CD8-positive, alpha-beta memory T cell (primary cell): ENCODE data around the gene CYP27C1. TPM values are rescaled to one million over a fixed set of nuclear protein-coding genes. Genes with fewer than 3 reads are reported as not detected.

Experiments
- CTCF ChIA-PET: fragments of 350-600 bp; sonication (Branson Sonifier 250); formaldehyde crosslinking; loops from one replicate; lab custom pipeline; 2021; ENCODE audit warnings: antibody characterized with exemption; lab: Charles Lee
- POLR2A ChIA-PET: fragments of 350-600 bp; sonication (Branson Sonifier 250); formaldehyde crosslinking; loops from one replicate; lab custom pipeline; 2021; ENCODE audit warnings: antibody characterized with exemption; lab: Charles Lee
- DNase-seq, 5 donors: peaks; one replicate each; pipeline versions ENCODE4 v3.0.0 to v3.0.0-alpha.2; 2020 to 2022; ENCODE audit warnings: mixed read lengths in 1 of 5
- H3K27ac ChIP-seq: one replicate; pipeline ENCODE4 v1.7.0; 2013; ENCODE audit warnings: low read depth, mild to moderate bottlenecking, low read length, moderate library complexity
- H3K27me3 ChIP-seq: 2 replicates; pipeline ENCODE4 v1.7.0; 2013; ENCODE audit warnings: low read length, mild to moderate bottlenecking; ENCODE audit not compliant: insufficient read depth, poor library complexity, severe bottlenecking
- H3K36me3 ChIP-seq: 2 replicates; pipeline ENCODE4 v1.7.0; 2013; ENCODE audit warnings: mild to moderate bottlenecking, low read length, moderate library complexity; ENCODE audit not compliant: insufficient read depth
- H3K4me1 ChIP-seq: 2 replicates; pipeline ENCODE4 v1.7.0; 2013; ENCODE audit warnings: mild to moderate bottlenecking, low read length, moderate library complexity; ENCODE audit not compliant: insufficient read depth
- H3K4me3 ChIP-seq: 2 replicates; pipeline ENCODE4 v1.7.0; 2013; ENCODE audit warnings: mild to moderate bottlenecking, low read length
- H3K9me3 ChIP-seq: 2 replicates; pipeline ENCODE4 v1.7.0; 2013; ENCODE audit warnings: mild to moderate bottlenecking, low read length
- H3K27ac Mint-ChIP-seq, 8 donors: one replicate each; pipeline ENCODE4 v1.8.0; 2020 to 2021; ENCODE audit warnings: mixed read lengths in 8 of 8, mild to moderate bottlenecking in 6 of 8, inconsistent platforms in 3 of 8, moderate library complexity in 3 of 8
- H3K27me3 Mint-ChIP-seq, 2 donors: one replicate each; pipeline ENCODE4 v1.8.0; 2020 to 2021; ENCODE audit warnings: mixed read lengths in 2 of 2, mild to moderate bottlenecking in 1 of 2, moderate library complexity in 1 of 2
- H3K36me3 Mint-ChIP-seq, 3 donors: one replicate each; pipeline ENCODE4 v1.8.0; 2020 to 2021; ENCODE audit warnings: mixed read lengths in 3 of 3, inconsistent platforms in 1 of 3, mild to moderate bottlenecking in 1 of 3
- H3K4me1 Mint-ChIP-seq, 3 donors: one replicate each; pipeline ENCODE4 v1.8.0; 2020 to 2021; ENCODE audit warnings: mixed read lengths in 3 of 3, inconsistent platforms in 1 of 3, mild to moderate bottlenecking in 1 of 3
- H3K4me3 Mint-ChIP-seq, 7 donors: one replicate each; pipeline ENCODE4 v1.8.0; 2020 to 2021; ENCODE audit warnings: mixed read lengths in 7 of 7, mild to moderate bottlenecking in 6 of 7, moderate library complexity in 4 of 7, inconsistent platforms in 2 of 7
- H3K9me3 Mint-ChIP-seq, 5 donors: one replicate each; pipeline ENCODE4 v1.8.0; 2020 to 2022; ENCODE audit warnings: mixed read lengths in 5 of 5, mild to moderate bottlenecking in 3 of 5, moderate library complexity in 2 of 5, inconsistent platforms in 1 of 5
- polyA plus RNA-seq: library from polyadenylated mRNA; unstranded; fragments of 300-500 nt; fragmentation: Illumina TruSeq; gene quantifications from one replicate; pipeline ENCODE4 v1.2.3, GENCODE V29; 2021
- total RNA-seq, 2 experiments: library from RNA; stranded (reverse); gene quantifications; one replicate each; pipeline ENCODE4 v1.2.3, GENCODE V29; 2021

The CYP27C1 gene
- total and polyA plus RNA-seq, 3 experiments from 2014 or later = not detected

DNA sequence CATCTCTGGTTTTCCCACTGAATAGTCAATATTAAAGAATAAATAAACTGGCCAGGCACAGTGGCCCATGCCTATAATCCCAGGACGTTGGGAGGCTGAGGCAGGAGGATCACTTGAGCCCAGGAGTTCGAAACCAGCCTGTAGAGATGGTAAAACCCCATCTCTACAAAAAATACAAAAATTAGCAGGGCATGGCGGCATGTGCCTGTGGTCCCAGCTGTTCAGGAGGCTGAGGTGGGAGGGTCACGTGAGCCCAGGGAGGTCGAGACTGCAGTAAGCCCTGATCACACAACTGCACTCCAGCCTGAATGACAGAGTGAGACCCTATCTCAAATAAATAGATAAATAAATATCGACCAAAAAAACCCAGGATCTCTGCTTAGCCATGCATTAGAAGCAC lies 63.0 kb downstream of the CYP27C1 start:
- ChIA-PET CTCF (no interaction called here), POLR2A (no interaction called here)
- Histone ChIP-seq H3K27ac (no peak overlapping the region), H3K9me3 (no peaks in the 10 kb centered on the region), H3K27me3 (peaks cover 6% of the 10 kb centered on the region), H3K36me3 (no peaks in the 10 kb centered on the region), H3K4me1 (no peaks in the 10 kb centered on the region), H3K4me3 (no peak overlapping the region)
- Mint-ChIP-seq H3K9me3 (no peaks in the 10 kb centered on the region), H3K4me1 (no peaks in the 10 kb centered on the region), H3K4me3 (no peak overlapping the region), H3K27me3 (peaks cover 2 to 9% of the 10 kb centered on the region in 2 donors), H3K36me3 (no peaks in the 10 kb centered on the region), H3K27ac (no peak overlapping the region)
- no peak for DNase-seq

DNA sequence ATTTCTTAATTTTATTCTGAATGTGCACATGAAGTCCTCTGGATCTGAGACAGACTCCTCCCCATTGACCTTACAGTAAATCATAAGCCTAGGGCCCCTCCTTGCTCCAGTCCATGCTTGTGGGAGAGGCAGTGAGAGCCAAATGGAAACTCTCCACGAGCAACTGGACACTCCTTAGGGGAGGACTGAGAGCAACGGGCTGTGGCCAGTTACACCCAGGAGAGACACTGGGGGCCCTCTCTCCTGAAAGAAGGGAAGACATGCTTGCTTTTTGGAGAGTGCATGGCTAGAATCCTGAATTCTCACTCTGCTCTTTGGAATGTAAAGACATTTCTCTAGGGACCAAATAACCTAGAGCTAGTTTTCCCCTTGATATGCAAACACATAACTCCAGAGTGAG lies 64.2 kb downstream of the CYP27C1 start:
- H3K27ac Mint-ChIP-seq = no peak overlapping the region
- no peak overlapping the region for H3K4me3 Mint-ChIP-seq
- no peak overlapping the region for H3K4me3 ChIP-seq
- H3K9me3 ChIP-seq = no peaks in the 10 kb centered on the region
- POLR2A ChIA-PET = no interaction called here
- H3K36me3 ChIP-seq = no peaks in the 10 kb centered on the region
- CTCF ChIA-PET = no interaction called here
- no peak overlapping the region for H3K27ac ChIP-seq
- H3K36me3 Mint-ChIP-seq = no peaks in the 10 kb centered on the region
- H3K27me3 ChIP-seq = peaks cover 6% of the 10 kb centered on the region
- H3K4me1 ChIP-seq = no peaks in the 10 kb centered on the region
- H3K27me3 Mint-ChIP-seq = peaks cover 2 to 9% of the 10 kb centered on the region in 2 donors
- DNase-seq = no peak
- H3K4me1 Mint-ChIP-seq = no peaks in the 10 kb centered on the region
- H3K9me3 Mint-ChIP-seq = peaks cover 0 to 6% (median 0%) of the 10 kb centered on the region in 5 donors

DNA sequence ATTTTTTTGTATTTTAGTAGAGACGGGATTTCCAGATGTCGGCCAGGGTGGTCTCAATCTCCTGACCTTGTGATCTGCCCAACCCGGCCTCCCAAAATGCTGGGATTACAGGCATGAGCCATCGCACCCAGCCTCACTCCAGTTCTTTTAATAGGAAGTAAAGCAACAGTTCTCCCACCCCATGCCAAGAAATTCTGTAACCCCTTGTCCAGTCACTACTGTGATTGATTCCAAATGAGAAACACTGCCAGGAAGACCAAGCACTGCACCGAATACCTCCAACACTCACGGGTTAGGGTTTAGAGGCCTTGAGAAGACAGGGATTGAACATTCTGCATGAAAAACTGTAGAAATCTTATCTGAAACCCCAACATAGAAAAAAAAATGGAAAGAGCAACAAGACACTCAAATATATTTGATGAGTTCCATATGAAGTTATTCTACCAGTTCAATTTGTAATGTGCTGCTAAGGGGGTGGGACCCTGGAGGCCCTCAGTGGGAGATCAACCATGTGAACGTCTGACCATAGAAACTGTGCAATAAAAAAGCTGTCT lies 65.0 kb downstream of the CYP27C1 start:
- ChIA-PET CTCF (no interaction called here), POLR2A (no interaction called here)
- no peaks in the 10 kb centered on the region for H3K9me3 ChIP-seq
- H3K27me3 Mint-ChIP-seq = peaks cover 2 to 9% of the 10 kb centered on the region in 2 donors
- peak overlapping the region in 2 of 8 donors; percentile 7 to 33 for H3K27ac Mint-ChIP-seq
- no peaks in the 10 kb centered on the region for H3K36me3 Mint-ChIP-seq
- no peak overlapping the region for H3K4me3 ChIP-seq
- peaks cover 0 to 6% (median 0%) of the 10 kb centered on the region in 5 donors for H3K9me3 Mint-ChIP-seq
- no peaks in the 10 kb centered on the region for H3K4me1 Mint-ChIP-seq
- H3K36me3 ChIP-seq = no peaks in the 10 kb centered on the region
- no peaks in the 10 kb centered on the region for H3K4me1 ChIP-seq
- peaks cover 6% of the 10 kb centered on the region for H3K27me3 ChIP-seq
- H3K27ac ChIP-seq = no peak overlapping the region
- no peak overlapping the region for H3K4me3 Mint-ChIP-seq
- DNase-seq = no peak

DNA sequence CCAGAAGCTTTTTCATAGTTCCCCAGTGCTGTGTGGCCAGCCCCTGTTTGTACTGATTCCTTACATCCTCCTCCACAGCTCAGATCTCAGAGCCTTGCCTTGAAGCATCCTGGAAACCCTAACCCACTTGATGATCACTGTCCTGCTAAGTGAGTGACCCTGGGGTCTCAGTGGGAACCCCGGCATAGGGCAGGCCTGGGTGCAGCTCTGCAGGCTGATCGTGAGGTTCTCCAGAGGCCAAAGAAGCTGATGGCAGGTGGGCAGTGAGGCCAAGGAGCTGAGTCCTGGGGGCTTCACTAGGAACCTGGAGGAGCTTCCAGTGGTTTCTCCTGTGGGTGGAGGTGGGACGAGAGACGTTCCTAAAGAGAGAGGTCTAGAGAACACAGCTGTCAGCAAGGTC lies 65.7 kb downstream of the CYP27C1 start:
- Histone ChIP-seq H3K4me3 (no peak overlapping the region), H3K9me3 (no peaks in the 10 kb centered on the region), H3K27ac (no peak overlapping the region), H3K4me1 (no peaks in the 10 kb centered on the region), H3K27me3 (peaks cover 6% of the 10 kb centered on the region), H3K36me3 (no peaks in the 10 kb centered on the region)
- ChIA-PET CTCF (no interaction called here), POLR2A (no interaction called here)
- H3K4me3 Mint-ChIP-seq = no peak overlapping the region
- peaks cover 4 to 7% of the 10 kb centered on the region in 2 donors for H3K27me3 Mint-ChIP-seq
- H3K4me1 Mint-ChIP-seq = no peaks in the 10 kb centered on the region
- peaks cover 0 to 6% (median 0%) of the 10 kb centered on the region in 5 donors for H3K9me3 Mint-ChIP-seq
- DNase-seq = no peak
- H3K36me3 Mint-ChIP-seq = no peaks in the 10 kb centered on the region
- H3K27ac Mint-ChIP-seq = peak overlapping the region in 1 of 8 donors; percentile 43

DNA sequence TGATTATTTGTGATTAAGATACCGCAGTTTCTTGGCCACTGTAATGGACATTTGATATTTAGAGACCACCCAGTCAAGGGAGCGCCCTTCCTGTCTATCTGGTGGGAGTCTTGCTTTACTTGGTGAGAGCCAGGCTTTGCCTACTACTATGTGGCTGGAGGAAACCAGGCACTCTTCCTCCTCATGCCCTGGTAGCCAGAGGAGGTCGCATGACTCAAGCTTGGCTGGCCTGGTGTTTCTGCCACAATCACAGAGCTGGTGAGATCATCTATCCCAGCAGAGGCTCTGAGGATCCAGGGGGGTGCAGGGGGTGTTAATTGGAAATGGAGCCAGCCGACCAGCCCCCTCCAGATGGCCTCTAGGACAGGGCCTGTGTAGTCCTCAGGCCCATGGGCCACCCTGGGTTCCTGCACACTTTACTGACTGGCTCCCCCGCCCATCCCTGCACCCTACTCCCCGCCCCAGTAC lies 66.4 kb downstream of the CYP27C1 start:
- ChIA-PET POLR2A (no interaction called here), CTCF (interaction anchor here (1.3 kb wide), 1 partner anchor 86 kb away, joined by 4 read pairs; no protein-coding TSS in a partner anchor)
- Mint-ChIP-seq H3K4me3 (no peak overlapping the region), H3K36me3 (no peaks in the 10 kb centered on the region), H3K27ac (no peak overlapping the region), H3K27me3 (peaks cover under 1 to 4% of the 10 kb centered on the region in 2 donors), H3K9me3 (peaks cover 0 to 6% (median 0%) of the 10 kb centered on the region in 5 donors), H3K4me1 (no peaks in the 10 kb centered on the region)
- H3K27me3 ChIP-seq = peaks cover 6% of the 10 kb centered on the region
- no peak overlapping the region for H3K27ac ChIP-seq
- H3K4me3 ChIP-seq = no peak overlapping the region
- no peaks in the 10 kb centered on the region for H3K4me1 ChIP-seq
- no peaks in the 10 kb centered on the region for H3K9me3 ChIP-seq
- no peak for DNase-seq
- H3K36me3 ChIP-seq = no peaks in the 10 kb centered on the region

DNA sequence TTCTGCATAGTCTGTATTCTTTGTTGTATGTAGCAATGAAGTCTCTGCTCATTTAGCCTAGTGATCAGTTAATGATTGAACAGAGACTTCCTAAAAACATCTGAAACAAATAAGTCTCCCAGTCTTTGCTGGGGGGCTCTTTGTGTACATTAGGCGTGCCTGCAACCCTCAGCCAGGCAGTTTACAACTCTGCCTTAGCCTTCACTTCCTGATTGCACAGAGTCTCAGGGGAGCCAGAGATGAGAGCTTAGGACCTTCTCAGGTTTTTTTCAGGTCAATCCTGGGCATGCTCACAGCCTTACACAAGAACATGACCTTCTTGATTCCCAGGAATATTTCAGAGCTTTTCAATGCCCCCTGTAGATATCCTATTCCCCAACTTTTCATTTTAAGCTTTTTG lies 69.1 kb downstream of the CYP27C1 start:
- Mint-ChIP-seq H3K27me3 (peaks cover 0 to 2% of the 10 kb centered on the region in 2 donors), H3K4me1 (no peaks in the 10 kb centered on the region), H3K36me3 (no peaks in the 10 kb centered on the region), H3K27ac (no peak overlapping the region), H3K9me3 (peaks cover 0 to 6% (median 0%) of the 10 kb centered on the region in 5 donors), H3K4me3 (no peak overlapping the region)
- peaks cover 6% of the 10 kb centered on the region for H3K27me3 ChIP-seq
- no peaks in the 10 kb centered on the region for H3K4me1 ChIP-seq
- H3K9me3 ChIP-seq = no peaks in the 10 kb centered on the region
- POLR2A ChIA-PET = no interaction called here
- CTCF ChIA-PET = interaction anchor here (1.2 kb wide), 1 partner anchor 10 kb away, joined by 3 read pairs; no protein-coding TSS in a partner anchor
- no peak overlapping the region for H3K27ac ChIP-seq
- H3K4me3 ChIP-seq = no peak overlapping the region
- no peaks in the 10 kb centered on the region for H3K36me3 ChIP-seq
- DNase-seq = no peak

DNA sequence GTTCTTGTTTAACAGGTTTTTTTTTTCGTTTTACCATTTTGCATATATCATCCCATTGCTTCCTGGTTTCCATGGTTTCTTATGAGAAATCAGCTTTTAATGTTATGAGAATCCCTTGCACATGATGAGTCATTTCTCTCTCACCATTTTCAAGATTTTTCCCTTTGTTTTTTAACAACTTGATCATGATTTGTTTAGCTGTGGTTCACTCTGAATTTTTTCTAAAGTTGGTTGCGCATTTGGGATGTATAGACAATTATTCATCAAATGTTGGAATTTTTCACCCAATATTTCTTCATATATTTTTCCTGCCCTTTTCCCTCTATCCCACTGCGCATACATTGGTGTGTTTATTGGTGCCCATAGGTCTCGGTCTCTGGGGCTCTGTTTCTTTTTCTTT lies 70.7 kb downstream of the CYP27C1 start:
- Histone ChIP-seq H3K4me3 (no peak overlapping the region), H3K4me1 (no peaks in the 10 kb centered on the region), H3K27ac (no peak overlapping the region), H3K36me3 (no peaks in the 10 kb centered on the region), H3K27me3 (peaks cover 5% of the 10 kb centered on the region), H3K9me3 (no peaks in the 10 kb centered on the region)
- Mint-ChIP-seq H3K4me1 (no peaks in the 10 kb centered on the region), H3K36me3 (no peaks in the 10 kb centered on the region), H3K27me3 (peaks cover 0 to 2% of the 10 kb centered on the region in 2 donors), H3K27ac (no peak overlapping the region), H3K9me3 (peaks cover 0 to 6% (median 0%) of the 10 kb centered on the region in 5 donors), H3K4me3 (no peak overlapping the region)
- no peak for DNase-seq
- ChIA-PET CTCF (no interaction called here), POLR2A (no interaction called here)

DNA sequence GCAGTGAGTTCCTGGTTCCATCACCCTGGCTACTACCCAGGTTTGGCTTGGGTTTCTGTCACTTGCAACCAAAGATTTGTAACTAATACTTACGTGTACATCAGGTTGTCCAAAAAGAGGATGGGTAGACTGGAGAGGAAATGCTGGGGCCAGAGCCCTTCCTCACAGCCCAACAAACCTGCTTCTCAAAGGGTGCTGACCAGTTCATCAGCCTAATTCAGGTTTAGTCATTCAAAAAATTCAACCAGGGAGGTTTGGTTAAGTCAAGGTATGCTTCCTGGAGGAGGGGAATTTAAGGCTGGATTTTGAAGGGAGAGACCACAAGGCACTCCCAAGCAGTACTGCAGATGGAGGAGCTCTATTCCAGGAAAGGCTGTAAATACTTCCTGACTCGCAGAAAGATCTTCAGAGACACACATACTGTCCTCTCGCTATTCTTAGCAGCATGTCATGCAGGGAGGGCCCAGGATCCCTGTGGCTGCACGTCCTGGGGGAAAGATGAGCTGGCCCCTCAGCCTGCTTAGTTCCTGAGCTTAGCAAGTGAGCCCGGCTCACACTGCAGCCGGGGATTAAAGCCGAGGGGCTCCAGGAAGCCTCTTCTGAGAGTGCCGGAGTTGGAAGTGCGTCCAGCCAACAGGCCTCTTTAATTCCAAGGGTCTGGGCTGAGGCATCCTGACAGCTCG lies 73.1 kb downstream of the CYP27C1 start:
- no peak overlapping the region for H3K27ac Mint-ChIP-seq
- no peak overlapping the region for H3K4me3 Mint-ChIP-seq
- no peaks in the 10 kb centered on the region for H3K4me1 ChIP-seq
- H3K9me3 ChIP-seq = no peaks in the 10 kb centered on the region
- peaks cover 0 to 6% (median 0%) of the 10 kb centered on the region in 5 donors for H3K9me3 Mint-ChIP-seq
- peaks cover 0 to 2% of the 10 kb centered on the region in 2 donors for H3K27me3 Mint-ChIP-seq
- no peak for DNase-seq
- POLR2A ChIA-PET = no interaction called here
- no peaks in the 10 kb centered on the region for H3K36me3 ChIP-seq
- H3K36me3 Mint-ChIP-seq = no peaks in the 10 kb centered on the region
- no peak overlapping the region for H3K27ac ChIP-seq
- no peak overlapping the region for H3K4me3 ChIP-seq
- H3K27me3 ChIP-seq = no peaks in the 10 kb centered on the region
- CTCF ChIA-PET = interaction anchor here (1.0 kb wide), 1 partner anchor 79 kb away, joined by 3 read pairs; no protein-coding TSS in a partner anchor
- no peaks in the 10 kb centered on the region for H3K4me1 Mint-ChIP-seq
